GM12878 (cell line): ENCODE data around the gene RAB12. TPM values are rescaled to one million over a fixed set of nuclear protein-coding genes. Genes with fewer than 3 reads are reported as not detected.

ENCODE experiments used
- ATAC-seq: fragments of 200-7000 bp; cut with Tn5 transposase; 3 replicates; pipeline ENCODE4 v1.9.1; 2020; ENCODE audit warnings: mild to moderate bottlenecking, moderate library complexity
- BruUV-seq: library from RNA; stranded (reverse); fragments of 400-500 nt; replicated peaks from 2 replicates; lab custom pipeline; 2021; lab: Mats Ljungman, UMichigan
- CTCF ChIA-PET: fragments of 300-600 bp; sonication (Branson Sonifier 250); formaldehyde crosslinking; extraction: SDS; loops from one replicate; lab custom pipeline; 2021; ENCODE audit warnings: inconsistent platforms; lab: Yijun Ruan, JAX
- POLR2A ChIA-PET: fragments of 350-600 bp; formaldehyde crosslinking; extraction: SDS; loops from one replicate; lab custom pipeline; 2021; ENCODE audit warnings: inconsistent platforms; lab: Charles Lee
- RAD21 ChIA-PET: fragments of 300-600 bp; sonication (Branson Sonifier 250); formaldehyde crosslinking; loops from one replicate; lab custom pipeline; 2023; ENCODE audit warnings: antibody characterized with exemption; ENCODE audit not compliant: unreplicated experiment; lab: Charles Lee
- SMC1A ChIA-PET: fragments of 300-600 bp; sonication (Branson Sonifier 250); formaldehyde crosslinking; loops from one replicate; lab custom pipeline; 2023; ENCODE audit not compliant: unreplicated experiment, uncharacterized antibody; lab: Charles Lee
- DNase-seq: peaks from one replicate; pipeline ENCODE4 v3.0.0-alpha.2; 2011; ENCODE audit warnings: low read depth, low spot score
- FAIRE-seq: peaks from 3 replicates; lab custom pipeline; 2011; peaks lifted over from hg19 to GRCh38; lab: Jason Lieb, UNC
- H2AFZ ChIP-seq: 2 replicates; pipeline ENCODE4 v1.6.0; 2011; ENCODE audit warnings: low read depth, low read length, control low read depth; ENCODE audit not compliant: control insufficient read depth
- H3K27ac ChIP-seq: 2 replicates; pipeline ENCODE4 v1.5.1; 2011; ENCODE audit warnings: control low read depth; ENCODE audit not compliant: control insufficient read depth, insufficient read depth
- H3K27me3 ChIP-seq, 2 experiments: replicated peaks in 1 of 2; 2 replicates each; pipeline versions ENCODE4 v1.6.0 to v1.6.1; 2011; ENCODE audit warnings: low read length in 1 of 2; ENCODE audit not compliant: control insufficient read depth in 2 of 2, insufficient read depth in 2 of 2
- H3K36me3 ChIP-seq, 2 experiments: 2 replicates each; pipeline ENCODE4 v1.5.1; 2011; ENCODE audit warnings: low read length in 1 of 2; ENCODE audit not compliant: control insufficient read depth in 2 of 2, insufficient read depth in 2 of 2
- H3K4me1 ChIP-seq: 2 replicates; pipeline ENCODE4 v1.6.1; 2011; ENCODE audit warnings: mild to moderate bottlenecking, low read length, moderate library complexity, mixed read lengths; ENCODE audit not compliant: control insufficient read depth, insufficient read depth
- H3K4me2 ChIP-seq: 2 replicates; pipeline ENCODE4 v1.6.0; 2011; ENCODE audit warnings: control low read depth; ENCODE audit not compliant: control insufficient read depth, insufficient read depth
- H3K4me3 ChIP-seq: fragments of 200-600 bp; sonication (generic); 2 replicates; pipeline ENCODE4 v1.5.1; 2016
- H3K79me2 ChIP-seq: 2 replicates; pipeline ENCODE4 v1.6.0; 2011; ENCODE audit warnings: low read length; ENCODE audit not compliant: control insufficient read depth, insufficient read depth
- H3K9ac ChIP-seq: 2 replicates; pipeline ENCODE4 v1.8.0; 2011; ENCODE audit warnings: low read length, control low read depth, mixed read lengths; ENCODE audit not compliant: control insufficient read depth, insufficient read depth
- H3K9me3 ChIP-seq: replicated peaks from 3 replicates; pipeline ENCODE4 v1.5.1; 2011; ENCODE audit warnings: mild to moderate bottlenecking, low read length; ENCODE audit not compliant: control insufficient read depth, insufficient read depth
- H4K20me1 ChIP-seq: 2 replicates; pipeline ENCODE4 v1.6.0; 2011; ENCODE audit not compliant: control insufficient read depth, insufficient read depth
- ATF2 ChIP-seq: IDR thresholded peaks from 2 replicates; pipeline ENCODE4 v1.6.1; 2012; ENCODE audit warnings: low read length, inconsistent platforms
- CBX3 ChIP-seq: fragments of 200-600 bp; sonication (generic); IDR thresholded peaks from 2 replicates; pipeline ENCODE4 v1.6.1; 2016; ENCODE audit warnings: low read depth, borderline replicate concordance
- ETV6 ChIP-seq, 2 experiments: fragments of 450-650 bp in 1 of 2; IDR thresholded peaks in 1 of 2; conservative IDR thresholded peaks in 1 of 2; 2 replicates each; pipeline ENCODE4 v1.6.1; 2014; ENCODE audit warnings: antibody characterized with exemption in 1 of 2, borderline replicate concordance in 1 of 2, low read depth in 1 of 2, mild to moderate bottlenecking in 1 of 2, moderate library complexity in 1 of 2
- IKZF1 ChIP-seq: fragments of 450-650 bp; conservative IDR thresholded peaks from 2 replicates; pipeline ENCODE4 v1.6.1; 2017; ENCODE audit warnings: antibody characterized with exemption, mild to moderate bottlenecking
- KDM1A ChIP-seq: fragments of 200-600 bp; sonication (generic); IDR thresholded peaks from 2 replicates; pipeline ENCODE4 v1.6.1; 2016; ENCODE audit warnings: borderline replicate concordance
- KLF5 ChIP-seq: fragments of 450-650 bp; IDR thresholded peaks from 2 replicates; pipeline ENCODE4 v1.6.1; 2014; ENCODE audit warnings: mild to moderate bottlenecking; ENCODE audit not compliant: partially characterized antibody
- MEF2B ChIP-seq: fragments of 450-650 bp; IDR thresholded peaks from 2 replicates; pipeline ENCODE4 v1.6.1; 2018; ENCODE audit warnings: mild to moderate bottlenecking, moderate library complexity; ENCODE audit not compliant: partially characterized antibody, poor library complexity, severe bottlenecking
- POLR2A ChIP-seq: IDR thresholded peaks from 2 replicates; pipeline ENCODE4 v1.6.1; 2011; ENCODE audit warnings: low read depth, mild to moderate bottlenecking, low read length
- RUNX3 ChIP-seq: IDR thresholded peaks from 2 replicates; pipeline ENCODE4 v1.6.1; 2012; ENCODE audit warnings: low read length, inconsistent platforms
- SIX5 ChIP-seq: IDR thresholded peaks from 2 replicates; pipeline ENCODE4 v1.6.1; 2011; ENCODE audit warnings: mild to moderate bottlenecking, low read depth, low read length, moderate library complexity; ENCODE audit not compliant: severe bottlenecking
- SPI1 ChIP-seq: IDR thresholded peaks from 2 replicates; pipeline ENCODE4 v1.6.1; 2011; ENCODE audit warnings: low read depth, mild to moderate bottlenecking, low read length, moderate library complexity, borderline replicate concordance; ENCODE audit not compliant: insufficient read depth
- TCF7 ChIP-seq: IDR thresholded peaks from 2 replicates; pipeline ENCODE4 v1.6.1; 2014; ENCODE audit warnings: antibody characterized with exemption, borderline replicate concordance
- WGBS: methylation state at CpG from one replicate; pipeline ENCODE4 v1.1.6; 2016; ENCODE audit warnings: low lambda C conversion rate; ENCODE audit not compliant: insufficient replicate concordance, insufficient coverage; ENCODE audit errors: missing lambda C conversion rate; 5-methylcytosine and 5-hydroxymethylcytosine counted together
- in situ Hi-C: fragments of 300-500 bp; cut with MboI; formaldehyde crosslinking; loops from 9 replicates; pipeline ENCODE4 v1.14.3; 2018; ENCODE audit warnings: mixed read lengths
- intact Hi-C: fragments of 100-400 bp; cut with micrococcal nuclease; formaldehyde crosslinking; loops from one replicate; pipeline ENCODE4 v1.14.2; 2022; ENCODE audit not compliant: unreplicated experiment
- polyA plus RNA-seq, 11 experiments: library from polyadenylated mRNA; depleted of rRNA in 4 of 11; unstranded in 6 of 11; stranded (reverse) in 5 of 11; fragments of >200 nt; fragmentation: Nextera tagmentation in 4 of 11; fragmentation: Illumina TruSeq in 1 of 11; extraction: Ambion mirVana in 4 of 11; extraction: Trizol in 1 of 11; gene quantifications; 1 replicate in 1 of 11; 2 replicates in 10 of 11; pipeline versions ENCODE4 v1.2.1 to v1.2.3, GENCODE V29; 2011 to 2016; ENCODE audit warnings: inconsistent platforms in 2 of 11, missing spikeins in 2 of 11, low read depth in 1 of 11
- total RNA-seq, 4 experiments: library from RNA; depleted of rRNA in 3 of 4; stranded (reverse); fragments of >200 nt in 3 of 4; fragmentation: Illumina TruSeq in 1 of 4; extraction: Trizol in 1 of 4; gene quantifications; 2 replicates each; pipeline versions ENCODE4 v1.2.1 to v1.2.3, GENCODE V29; 2013 to 2021

Gene RAB12
- total and polyA plus RNA-seq, 10 of the 15 experiments (the other 5 are each of a cell fraction or from before 2014, with no cell fraction given): 0.71 to 29.8 (median 14.0) TPM

DNA sequence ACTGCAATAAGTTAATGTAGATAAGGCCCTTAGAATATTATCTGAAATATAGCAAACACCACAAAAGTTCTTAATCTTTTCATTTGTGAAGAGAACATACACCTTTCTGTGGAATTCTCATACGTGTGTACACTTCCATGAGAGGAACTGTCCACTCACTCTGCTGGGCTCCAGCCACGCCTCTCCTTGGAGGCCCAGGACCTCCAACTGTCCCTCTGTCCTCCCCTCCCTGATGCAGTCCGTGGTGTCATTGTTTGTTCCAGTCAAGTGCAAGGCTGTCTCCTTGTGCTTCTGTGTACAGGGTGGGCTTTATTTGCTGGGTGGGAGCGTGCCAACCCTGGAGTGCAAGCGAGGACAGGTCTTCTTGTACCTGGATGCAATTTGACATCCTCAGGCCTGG lies 8.7 kb downstream of the RAB12 start:
- peaks cover 7% of the 10 kb centered on the region; the same call in 2 of the 3 replicates for H3K9me3 ChIP-seq
- in situ Hi-C loops: loop anchor here (25.0 kb wide), 1 partner anchor 1294 kb away; the partner anchor contains the start of gene VAPA
- DNase-seq: no peak
- WGBS: 98% methylated on average over 5 of the region's 5 CpGs
- no peaks in the 10 kb centered on the region for H3K27me3 ChIP-seq
- POLR2A ChIA-PET: no interaction called here
- RAD21 ChIA-PET: no interaction called here
- intact Hi-C loops: no loop called here
- H4K20me1 ChIP-seq: no peaks in the 10 kb centered on the region; the same call in 1 of the 2 replicates
- no peak for FAIRE-seq
- H3K36me3 ChIP-seq: peaks cover 0 to 2% of the 10 kb centered on the region in 2 experiments; a peak in 2 of 4 replicates
- H2AFZ ChIP-seq: no peak overlapping the region
- SMC1A ChIA-PET: no interaction called here
- H3K4me3 ChIP-seq: no peak overlapping the region
- H3K9ac ChIP-seq: no peak overlapping the region
- no TSS peak for BruUV-seq
- no peak overlapping the region for H3K4me2 ChIP-seq
- peaks cover 80% of the 10 kb centered on the region for H3K79me2 ChIP-seq
- CTCF ChIA-PET: no interaction called here
- no peak overlapping the region for H3K27ac ChIP-seq
- no peaks in the 10 kb centered on the region for H3K4me1 ChIP-seq
- TF ChIP-seq POLR2A (peak; percentile 57; the same call in 1 of the 2 replicates), SIX5 (no peak)
- no peak for ATAC-seq

DNA sequence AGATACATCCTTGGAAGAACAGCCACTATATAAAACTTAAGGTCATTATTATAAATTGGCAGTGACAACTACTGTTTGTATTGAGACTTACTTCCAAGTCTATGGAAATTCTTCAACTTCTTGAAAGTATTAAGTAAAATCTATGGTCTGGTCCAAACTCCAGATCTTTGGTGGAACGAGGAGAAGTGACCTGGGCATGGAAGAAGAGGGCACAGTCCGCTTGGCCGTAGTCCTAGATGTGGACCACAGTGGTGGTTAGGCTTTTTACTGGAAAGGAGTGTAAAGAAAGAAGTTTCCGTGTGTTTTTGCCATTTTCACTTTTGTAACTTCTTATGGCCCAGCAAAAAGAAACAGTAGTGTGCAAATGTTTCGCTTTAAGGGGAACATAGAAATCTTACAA lies 9.8 kb downstream of the RAB12 start:
- Histone ChIP-seq H3K9ac (no peak overlapping the region), H3K4me1 (peaks cover 8% of the 10 kb centered on the region), H3K79me2 (peaks cover 77% of the 10 kb centered on the region), H3K36me3 (peaks cover 0 to 2% of the 10 kb centered on the region in 2 experiments; a peak in 2 of 4 replicates), H2AFZ (no peak overlapping the region), H3K27ac (no peak overlapping the region), H4K20me1 (no peaks in the 10 kb centered on the region; the same call in 1 of the 2 replicates), H3K27me3 (no peaks in the 10 kb centered on the region), H3K9me3 (peaks cover 7% of the 10 kb centered on the region; the same call in 2 of the 3 replicates), H3K4me2 (no peak overlapping the region), H3K4me3 (no peak overlapping the region)
- WGBS: 94% methylated on average over 5 of the region's 5 CpGs
- TF ChIP-seq CBX3 (no peak), IKZF1 (no peak), ETV6 (conservative IDR thresholded peaks at IDR 0.05 in 1 of 2, IDR thresholded peaks at IDR 0.05 in 1 of 2; ENCODE audit: borderline replicate concordance in 1 of 2, low read depth in 1 of 2) (no peak), ATF2 (no peak), KDM1A (no peak), MEF2B (no peak), RUNX3 (no peak), TCF7 (no peak), SPI1 (no peak), KLF5 (no peak)
- ATAC-seq: no peak
- DNase-seq: no peak
- no peak for FAIRE-seq
- POLR2A ChIA-PET: no interaction called here
- intact Hi-C loops: no loop called here
- BruUV-seq: no TSS peak
- in situ Hi-C loops: loop anchor here (25.0 kb wide), 1 partner anchor 1293 kb away; the partner anchor contains the start of gene VAPA
- CTCF ChIA-PET: no interaction called here
- RAD21 ChIA-PET: no interaction called here
- SMC1A ChIA-PET: no interaction called here
